Glomerular visceral epithelial cell (primary cell): ENCODE results near the gene USP7.
A peak's percentile ranks its signal among the peaks of the same experiment; 100 is the strongest.
"Not testable (repeated sequence)": the region's sequence is repeated elsewhere in the genome, so short reads cannot be mapped to it uniquely, and the experiment has no call there.

Source experiments
- DNase-seq: peaks from one replicate; pipeline ENCODE4 v3.0.0-alpha.2; 2016; ENCODE audit errors: extremely low spot score

The USP7 gene

GRCh38 chr16:8925455-8925854 is 38.3 kb downstream of the USP7 start:
- DNase-seq: no peak

- DNase-seq: no peak
Observed at GRCh38 chr16:8924214-8924613, 39.5 kb downstream of the USP7 start.

GRCh38 chr16:8923199-8923598 is 40.5 kb downstream of the USP7 start:
- DNase-seq: no peak

- DNase-seq: no peak
Observed at GRCh38 chr16:8921347-8921984, 42.2 kb downstream of the USP7 start.

- DNase-seq: no peak
Observed at GRCh38 chr16:8920645-8921346, 42.9 kb downstream of the USP7 start.

GRCh38 chr16:8919934-8920462 is 43.7 kb downstream of the USP7 start:
- no peak for DNase-seq

GRCh38 chr16:8919089-8919933 is 44.4 kb downstream of the USP7 start:
- no peak for DNase-seq

GRCh38 chr16:8917336-8917735 is 46.4 kb downstream of the USP7 start:
- not testable (repeated sequence) for DNase-seq

GRCh38 chr16:8916541-8917225 is 47.0 kb downstream of the USP7 start:
- no peak for DNase-seq

- no peak for DNase-seq
Observed at GRCh38 chr16:8915722-8916301, 47.9 kb downstream of the USP7 start.

- no peak for DNase-seq
Observed at GRCh38 chr16:8914098-8914497, 49.6 kb downstream of the USP7 start.

- no peak for DNase-seq
Observed at GRCh38 chr16:8912793-8913192, 50.9 kb downstream of the USP7 start.

- DNase-seq: no peak
Observed at GRCh38 chr16:8910811-8911210, 52.9 kb downstream of the USP7 start.

- DNase-seq: no peak
Observed at GRCh38 chr16:8908810-8909468, 54.8 kb downstream of the USP7 start.

- no peak for DNase-seq
Observed at GRCh38 chr16:8907096-8907495, 56.6 kb downstream of the USP7 start.

GRCh38 chr16:8905795-8906591 is 57.7 kb downstream of the USP7 start:
- no peak for DNase-seq

GRCh38 chr16:8905168-8905762 is 58.4 kb downstream of the USP7 start:
- peak; percentile 23 for DNase-seq

GRCh38 chr16:8904018-8904430 is 59.7 kb downstream of the USP7 start:
- no peak for DNase-seq

- no peak for DNase-seq
Observed at GRCh38 chr16:8903004-8903403, 60.7 kb downstream of the USP7 start.
